Heart left ventricle (tissue), 13 donors: ENCODE data around the gene NPR1.

Source experiments
- CTCF ChIP-seq, 12 donors: fragments of 200-600 bp; sonication (generic) in 4 of 12; IDR thresholded peaks; one replicate each; pipeline versions ENCODE4 v1.5.0 to v1.8.0; 2018 to 2022; ENCODE audit warnings: antibody characterized with exemption in 12 of 12, mild to moderate bottlenecking in 5 of 12
- POLR2A ChIP-seq, 2 donors: fragments of 450-650 bp; IDR thresholded peaks; one replicate each; pipeline ENCODE4 v1.6.1; 2017; ENCODE audit warnings: antibody characterized with exemption in 2 of 2, mild to moderate bottlenecking in 2 of 2, moderate library complexity in 2 of 2
- donor health status: ischemic (EF 13 %, LVEDD 7.1; RV severe dilation, severe dysfunction).
- donor health status: DM: no; HTN: yes; CAD: no.
- donor health status: DM: no; HTN: no; CAD: no.
- donor health status: ischemic (EF 25% LVEDD 6.9; RV normal size, moderate dysfunction).
- donor health status: ischemic (EF 25% LVEDD 5.7; RV mildly dilated, moderate dysfunction).
- donor health status: ischemic (EF 35%, LVEDD 5.7; RV mildly dilated, moderate dysfunction).
- donor health status: nonischemic (EF 11% LVEDD 7.7; RV severe dilation, severe dysfunction).
- donor health status: DM: yes; HTN: yes; CAD: no.
- donor health status: PGD.
- donor health status: ischemic (EF 29% LVEDD 5.4; RV normal size, mild dysfunction).
- donor health status: nonischemic (EF 23%, LVEDD 6.1; RV moderate dilation, normal function).

GRCh38 chr1:153717330-153717729, 38.8 kb downstream of the NPR1 start:
- no peak for TF ChIP-seq CTCF (IDR thresholded peaks at IDR 0.05)
- no peak for TF ChIP-seq POLR2A (IDR thresholded peaks at IDR 0.05)
